Measurements from ENCODE around the gene IGFL3.

The IGFL3 gene

GRCh38 chr19:46076951-46077814, 47.3 kb downstream of the IGFL3 start:
- peak; percentile 98 for DNase-seq (ENCODE audit: low spot score)

GRCh38 chr19:46076031-46076880, 48.2 kb downstream of the IGFL3 start:
- peak; percentile 55 for DNase-seq (ENCODE audit: low spot score)

GRCh38 chr19:46073268-46073922, 51.1 kb downstream of the IGFL3 start:
- DNase-seq (ENCODE audit: low spot score), result peak; percentile 48

Measured in SW480 (cell line).